Measurements from ENCODE around the gene DUSP8.

GRCh38 chr11:1597994-1598380 is 25.9 kb upstream of the DUSP8 start, which contains the start of gene KRTAP5-2:
- TF ChIP-seq ZNF274 (IDR thresholded peaks at IDR 0.05; ENCODE audit: low read depth, low read length) (no peak), YY1 (IDR thresholded peaks at IDR 0.05; ENCODE audit: insufficient read depth, insufficient read length) (no peak)
